HepG2 (cell line): ENCODE results near the gene SLC17A8. TPM values are rescaled to one million over a fixed set of nuclear protein-coding genes. Genes with fewer than 3 reads are reported as not detected.

Experiments used
- ATAC-seq: fragments of 200-7000 bp; cut with Tn5 transposase; 3 replicates; pipeline ENCODE4 v1.9.1; 2020; ENCODE audit warnings: mild to moderate bottlenecking, moderate library complexity
- BruUV-seq: library from RNA; stranded (reverse); fragments of 400-500 nt; replicated peaks from 2 replicates; lab custom pipeline; 2021; lab: Mats Ljungman, UMichigan
- CTCF ChIA-PET: fragments of 300-600 bp; formaldehyde crosslinking; extraction: SDS; loops from one replicate; lab custom pipeline; 2021; ENCODE audit warnings: low total read pairs, inconsistent platforms, low intra/inter-chr PET ratio; lab: Yijun Ruan, JAX
- POLR2A ChIA-PET: fragments of 350-600 bp; sonication (Branson Sonifier 250); formaldehyde crosslinking; loops from one replicate; lab custom pipeline; 2020; ENCODE audit warnings: antibody characterized with exemption, inconsistent platforms; lab: Yijun Ruan, JAX
- DNase-seq: peaks from one replicate; pipeline ENCODE4 v3.0.0-alpha.2; 2015; ENCODE audit warnings: low spot score
- FAIRE-seq: peaks from 3 replicates; lab custom pipeline; 2011; peaks lifted over from hg19 to GRCh38; lab: Jason Lieb, UNC
- H2AFZ ChIP-seq: one replicate; pipeline ENCODE4 v1.6.1; 2011; ENCODE audit warnings: low read length, inconsistent platforms
- H3K27ac ChIP-seq: fragments of 300-600 bp; 3 replicates; pipeline ENCODE4 v1.8.0; 2011; ENCODE audit warnings: mixed run types, mild to moderate bottlenecking, mixed read lengths, low read length, inconsistent platforms; ENCODE audit not compliant: insufficient read depth; ENCODE audit errors: extremely low read length
- H3K27me3 ChIP-seq, 2 experiments: fragments of 200-600 bp in 1 of 2; 2 replicates in 1 of 2; 3 replicates in 1 of 2; pipeline versions ENCODE4 v1.6.0 to v1.8.0; 2011; ENCODE audit warnings: low read length in 2 of 2, mild to moderate bottlenecking in 2 of 2, moderate library complexity in 2 of 2, inconsistent platforms in 1 of 2; ENCODE audit not compliant: insufficient read depth in 2 of 2, control insufficient read depth in 1 of 2
- H3K36me3 ChIP-seq, 2 experiments: fragments of 200-600 bp in 1 of 2; replicated peaks in 1 of 2; 2 replicates in 1 of 2; 3 replicates in 1 of 2; pipeline versions ENCODE4 v1.5.1 to v1.8.0; 2011; ENCODE audit warnings: low read length in 2 of 2, inconsistent platforms in 1 of 2; ENCODE audit not compliant: insufficient read depth in 2 of 2, control insufficient read depth in 1 of 2
- H3K4me1 ChIP-seq: 2 replicates; pipeline ENCODE4 v1.5.1; 2012; ENCODE audit warnings: low read length, inconsistent platforms; ENCODE audit not compliant: insufficient read depth
- H3K4me2 ChIP-seq: 2 replicates; pipeline ENCODE4 v1.6.0; 2011; ENCODE audit warnings: low read depth, low read length, inconsistent platforms
- H3K4me3 ChIP-seq, 3 experiments: fragments of 200-600 bp in 1 of 3; sonication (generic), shearing (Covaris generic) in 1 of 3; replicated peaks in 1 of 3; 2 replicates each; pipeline ENCODE4 v1.5.1; 2011 to 2016; ENCODE audit warnings: low read length in 3 of 3, inconsistent platforms in 2 of 3, low read depth in 2 of 3, mild to moderate bottlenecking in 2 of 3, control low read depth in 1 of 3, mixed read lengths in 1 of 3; ENCODE audit not compliant: insufficient read depth in 1 of 3
- H3K79me2 ChIP-seq: one replicate; pipeline ENCODE4 v1.6.1; 2011; ENCODE audit warnings: low read length, inconsistent platforms; ENCODE audit not compliant: insufficient read depth
- H3K9ac ChIP-seq: 2 replicates; pipeline ENCODE4 v1.6.0; 2011; ENCODE audit warnings: mild to moderate bottlenecking, low read depth, low read length, inconsistent platforms; ENCODE audit not compliant: insufficient read depth
- H3K9me3 ChIP-seq: 2 replicates; pipeline ENCODE4 v1.5.1; 2012; ENCODE audit warnings: mild to moderate bottlenecking, low read length
- H4K20me1 ChIP-seq: 2 replicates; pipeline ENCODE4 v1.6.0; 2011; ENCODE audit warnings: inconsistent platforms, mild to moderate bottlenecking, low read length, moderate library complexity; ENCODE audit not compliant: insufficient read depth
- ATM ChIP-seq: fragments of 450-650 bp; IDR thresholded peaks from 2 replicates; pipeline ENCODE4 v1.7.1; 2017; ENCODE audit warnings: mild to moderate bottlenecking, borderline replicate concordance
- GLI4 ChIP-seq: sonication (generic); formaldehyde crosslinking; IDR thresholded peaks from 2 replicates; pipeline ENCODE4 v1.5.1; 2020; ENCODE audit warnings: missing genetic modification reagents, mild to moderate bottlenecking, moderate library complexity, borderline replicate concordance
- HNF4G ChIP-seq, 2 experiments: sonication (generic) in 1 of 2; formaldehyde crosslinking in 1 of 2; IDR thresholded peaks; 2 replicates each; pipeline versions ENCODE4 v1.4.0 to v1.6.1; 2011 to 2020; ENCODE audit warnings: borderline replicate concordance in 2 of 2, low read depth in 2 of 2, mild to moderate bottlenecking in 2 of 2, low read length in 1 of 2, missing genetic modification reagents in 1 of 2, moderate library complexity in 1 of 2
- NFE2 ChIP-seq: sonication (generic); formaldehyde crosslinking; IDR thresholded peaks from 2 replicates; pipeline ENCODE4 v1.4.0; 2020; ENCODE audit warnings: missing genetic modification reagents
- NR2F2 ChIP-seq: IDR thresholded peaks from 2 replicates; pipeline ENCODE4 v1.6.1; 2012; ENCODE audit warnings: low read depth, inconsistent platforms, borderline replicate concordance
- NR3C1 ChIP-seq: sonication (generic); formaldehyde crosslinking; IDR thresholded peaks from 2 replicates; pipeline ENCODE4 v1.4.0; 2020; ENCODE audit warnings: missing genetic modification reagents
- SP140L ChIP-seq: sonication (generic); formaldehyde crosslinking; IDR thresholded peaks from 2 replicates; pipeline ENCODE4 v1.4.0; 2020; ENCODE audit warnings: missing genetic modification reagents, borderline replicate concordance
- TCF7L2 ChIP-seq: IDR thresholded peaks from 2 replicates; pipeline ENCODE4 v1.6.1; 2011; ENCODE audit warnings: mild to moderate bottlenecking, low read depth, low read length, moderate library complexity
- ZNF839 ChIP-seq: sonication (generic); formaldehyde crosslinking; IDR thresholded peaks from 2 replicates; pipeline ENCODE4 v1.4.0; 2020; ENCODE audit warnings: missing genetic modification reagents, mild to moderate bottlenecking, borderline replicate concordance
- ZZZ3 ChIP-seq: sonication (generic); formaldehyde crosslinking; IDR thresholded peaks from 2 replicates; pipeline ENCODE4 v1.4.0; 2020; ENCODE audit warnings: missing genetic modification reagents, mild to moderate bottlenecking, borderline replicate concordance
- WGBS: methylation state at CpG from one replicate; pipeline ENCODE4 v1.1.6; 2017; ENCODE audit warnings: low lambda C conversion rate; 5-methylcytosine and 5-hydroxymethylcytosine counted together
- in situ Hi-C: cut with HindIII; loops from 2 replicates; pipeline ENCODE4 v1.10.0; 2017; ENCODE audit warnings: low pct_unique_long_range_greater_than_20kb; ENCODE audit not compliant: extremely low pct_ligation_motif_present
- intact Hi-C: fragments of 100-400 bp; cut with micrococcal nuclease; formaldehyde crosslinking; loops from one replicate; pipeline ENCODE4 v1.10.0; 2022; ENCODE audit not compliant: unreplicated experiment
- polyA plus RNA-seq, 8 experiments: library from polyadenylated mRNA; depleted of rRNA in 3 of 8; stranded (reverse) in 7 of 8; unstranded in 1 of 8; fragments of >200 nt; fragmentation: Illumina TruSeq in 4 of 8; extraction: Trizol in 4 of 8; gene quantifications; 2 replicates each; pipeline versions ENCODE4 v1.2.1 to v1.2.3, GENCODE V29; 2011 to 2016; ENCODE audit warnings: low read depth in 4 of 8, missing spikeins in 1 of 8, mixed read lengths in 1 of 8; ENCODE audit not compliant: insufficient read depth in 1 of 8
- total RNA-seq, 5 experiments: library from RNA; depleted of rRNA; stranded (reverse); fragments of >200 nt; fragmentation: Illumina TruSeq; extraction: Trizol; gene quantifications; 2 replicates each; pipeline ENCODE4 v1.2.3, GENCODE V29; 2016; ENCODE audit warnings: low read depth in 1 of 5
- TF ChIP-seq, protein P1 (sequence below): sonication (generic); IDR thresholded peaks from 2 replicates; pipeline ENCODE4 v1.6.1; 2016; ENCODE audit warnings: low read depth, borderline replicate concordance
- TF ChIP-seq, protein P2 (sequence below): sonication (generic); formaldehyde crosslinking; IDR thresholded peaks from 2 replicates; pipeline ENCODE4 v1.4.0; 2020; ENCODE audit warnings: missing genetic modification reagents

SLC17A8 gene
- total and polyA plus RNA-seq, 2 of the 13 experiments (the other 11 are each of a cell fraction or from before 2014, with no cell fraction given), result 0.07 to 0.15 TPM

GRCh38 chr12:100364324-100364723 lies 7.5 kb downstream of the SLC17A8 start (continued):
- TF ChIP-seq TCF7L2, result no peak
- TF ChIP-seq NR3C1 (CRISPR knock-in tag), result no peak
- no peak for TF ChIP-seq HNF4G (IDR thresholded peaks at IDR 0.05; ENCODE audit: borderline replicate concordance, low read depth, low read length)
- no peak for TF ChIP-seq HNF4G (CRISPR knock-in tag; IDR thresholded peaks at IDR 0.05; ENCODE audit: borderline replicate concordance, low read depth)
- TF ChIP-seq, protein P1, sequence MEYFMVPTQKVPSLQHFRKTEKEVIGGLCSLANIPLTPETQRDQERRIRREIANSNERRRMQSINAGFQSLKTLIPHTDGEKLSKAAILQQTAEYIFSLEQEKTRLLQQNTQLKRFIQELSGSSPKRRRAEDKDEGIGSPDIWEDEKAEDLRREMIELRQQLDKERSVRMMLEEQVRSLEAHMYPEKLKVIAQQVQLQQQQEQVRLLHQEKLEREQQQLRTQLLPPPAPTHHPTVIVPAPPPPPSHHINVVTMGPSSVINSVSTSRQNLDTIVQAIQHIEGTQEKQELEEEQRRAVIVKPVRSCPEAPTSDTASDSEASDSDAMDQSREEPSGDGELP, result no peak
- no peak for TF ChIP-seq NFE2 (CRISPR knock-in tag)
- TF ChIP-seq NR2F2, result no peak

DNA sequence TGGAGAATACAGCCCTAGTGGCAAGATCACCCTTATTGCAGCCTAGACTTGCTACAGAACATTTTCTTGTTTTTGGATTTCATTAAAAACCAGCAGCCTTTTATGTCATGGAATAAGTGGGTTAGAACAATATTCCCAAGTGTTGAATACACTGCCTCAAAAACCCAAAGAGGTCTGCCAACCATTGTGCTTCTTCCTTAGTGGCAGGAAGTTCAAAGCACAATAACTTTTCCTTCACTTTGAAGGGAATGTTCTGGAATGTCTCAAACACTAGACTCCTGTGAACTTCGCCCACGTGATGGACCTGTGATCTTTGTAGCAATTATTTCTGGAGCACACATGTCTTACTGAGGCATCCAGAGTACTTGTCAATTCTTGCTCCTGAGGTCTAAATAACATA lies 8.5 kb downstream of the SLC17A8 start:
- ATAC-seq (no peak), FAIRE-seq (no peak), DNase-seq (no peak)
- Histone ChIP-seq H3K9me3 (no peaks in the 10 kb centered on the region), H4K20me1 (no peaks in the 10 kb centered on the region), H3K4me3 (no peak overlapping the region), H3K36me3 (no peaks in the 10 kb centered on the region), H3K4me1 (no peaks in the 10 kb centered on the region), H3K4me2 (no peak overlapping the region), H3K27ac (no peak overlapping the region), H3K27me3 (no peaks in the 10 kb centered on the region), H3K9ac (no peak overlapping the region), H3K79me2 (no peaks in the 10 kb centered on the region), H2AFZ (no peak overlapping the region)
- WGBS, result 0% methylated on average over 2 of the region's 2 CpGs
- in situ Hi-C loops (no loop called here), intact Hi-C loops (no loop called here)
- ChIA-PET POLR2A (no interaction called here), CTCF (no interaction called here)
- TF ChIP-seq SP140L (CRISPR knock-in tag), result no peak
- TF ChIP-seq, protein P2, sequence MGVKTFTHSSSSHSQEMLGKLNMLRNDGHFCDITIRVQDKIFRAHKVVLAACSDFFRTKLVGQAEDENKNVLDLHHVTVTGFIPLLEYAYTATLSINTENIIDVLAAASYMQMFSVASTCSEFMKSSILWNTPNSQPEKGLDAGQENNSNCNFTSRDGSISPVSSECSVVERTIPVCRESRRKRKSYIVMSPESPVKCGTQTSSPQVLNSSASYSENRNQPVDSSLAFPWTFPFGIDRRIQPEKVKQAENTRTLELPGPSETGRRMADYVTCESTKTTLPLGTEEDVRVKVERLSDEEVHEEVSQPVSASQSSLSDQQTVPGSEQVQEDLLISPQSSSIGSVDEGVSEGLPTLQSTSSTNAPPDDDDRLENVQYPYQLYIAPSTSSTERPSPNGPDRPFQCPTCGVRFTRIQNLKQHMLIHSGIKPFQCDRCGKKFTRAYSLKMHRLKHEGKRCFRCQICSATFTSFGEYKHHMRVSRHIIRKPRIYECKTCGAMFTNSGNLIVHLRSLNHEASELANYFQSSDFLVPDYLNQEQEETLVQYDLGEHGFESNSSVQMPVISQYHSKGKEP, result no peak
- no peak for TF ChIP-seq GLI4 (CRISPR knock-in tag)
- no peak for TF ChIP-seq ZZZ3 (CRISPR knock-in tag)
- TF ChIP-seq ATM, result no peak
- TF ChIP-seq ZNF839, result no peak
- BruUV-seq, result no TSS peak
